Activated CD8-positive, alpha-beta T cell treated with anti-CD3 and anti-CD28 coated beads for 36 hours (primary cell): ENCODE results near the gene TMEM269. TPM values are rescaled to one million over a fixed set of nuclear protein-coding genes. Genes with fewer than 3 reads are reported as not detected.
A peak's percentile ranks its signal among the peaks of the same experiment; 100 is the strongest.

ENCODE experiments used
- ATAC-seq: fragments of 200-7000 bp; cut with Tn5 transposase; one replicate; pipeline ENCODE4 v1.10.0; 2021; ENCODE audit warnings: mild to moderate bottlenecking, moderate library complexity
- CTCF ChIA-PET: fragments of 350-600 bp; sonication (Branson Sonifier 250); formaldehyde crosslinking; loops from one replicate; lab custom pipeline; 2021; ENCODE audit warnings: antibody characterized with exemption; lab: Charles Lee
- POLR2A ChIA-PET: fragments of 350-600 bp; sonication (Branson Sonifier 250); formaldehyde crosslinking; loops from one replicate; lab custom pipeline; 2021; ENCODE audit warnings: antibody characterized with exemption; lab: Charles Lee
- DNase-seq: peaks from one replicate; pipeline ENCODE4 v3.0.0-alpha.2; 2020
- H3K27ac Mint-ChIP-seq: one replicate; pipeline ENCODE4 v1.8.0; 2021; ENCODE audit warnings: mild to moderate bottlenecking, mixed read lengths
- H3K27me3 Mint-ChIP-seq: one replicate; pipeline ENCODE4 v1.8.0; 2021; ENCODE audit warnings: mixed read lengths
- H3K36me3 Mint-ChIP-seq: one replicate; pipeline ENCODE4 v1.8.0; 2021; ENCODE audit warnings: low read depth, mixed read lengths
- H3K4me1 Mint-ChIP-seq: one replicate; pipeline ENCODE4 v1.8.0; 2021; ENCODE audit warnings: low read depth, mixed read lengths
- H3K4me3 Mint-ChIP-seq: one replicate; pipeline ENCODE4 v1.8.0; 2021; ENCODE audit warnings: mild to moderate bottlenecking, moderate library complexity, mixed read lengths
- H3K9me3 Mint-ChIP-seq: one replicate; pipeline ENCODE4 v1.8.0; 2021; ENCODE audit warnings: mixed read lengths
- CTCF ChIP-seq: fragments of 200-600 bp; IDR thresholded peaks from one replicate; pipeline ENCODE4 v1.8.0; 2022; ENCODE audit warnings: antibody characterized with exemption, mild to moderate bottlenecking
- intact Hi-C: fragments of 100-400 bp; cut with micrococcal nuclease; formaldehyde crosslinking; loops from one replicate; pipeline ENCODE4 v1.10.0; 2022
- total RNA-seq, 2 experiments: library from RNA; stranded (reverse); gene quantifications; one replicate each; pipeline ENCODE4 v1.2.3, GENCODE V29; 2021

Gene TMEM269
- total RNA-seq, 2 experiments from 2014 or later: 0.22 to 0.32 TPM

GRCh38 chr1:42841010-42841409 lies 56.2 kb downstream of the TMEM269 start:
- Mint-ChIP-seq H3K4me3 (no peak overlapping the region), H3K4me1 (peaks cover 2% of the 10 kb centered on the region), H3K27me3 (no peaks in the 10 kb centered on the region), H3K36me3 (peaks cover 13% of the 10 kb centered on the region), H3K27ac (no peak overlapping the region), H3K9me3 (no peaks in the 10 kb centered on the region)
- intact Hi-C loops: no loop called here
- ATAC-seq (no peak), DNase-seq (no peak)
- TF ChIP-seq CTCF: no peak
- ChIA-PET POLR2A (no interaction called here), CTCF (interaction anchor here (1.0 kb wide), 1 partner anchor 9 kb away, joined by 4 read pairs; no protein-coding TSS in a partner anchor)

GRCh38 chr1:42841440-42842147 lies 56.8 kb downstream of the TMEM269 start:
- H3K36me3 Mint-ChIP-seq: peaks cover 13% of the 10 kb centered on the region
- DNase-seq: no peak
- intact Hi-C loops: no loop called here
- ChIA-PET POLR2A (no interaction called here), CTCF (no interaction called here)
- no peak for TF ChIP-seq CTCF
- no peaks in the 10 kb centered on the region for H3K9me3 Mint-ChIP-seq
- no peaks in the 10 kb centered on the region for H3K27me3 Mint-ChIP-seq
- H3K4me3 Mint-ChIP-seq: no peak overlapping the region
- H3K4me1 Mint-ChIP-seq: peaks cover 2% of the 10 kb centered on the region
- no peak overlapping the region for H3K27ac Mint-ChIP-seq
- ATAC-seq: no peak

GRCh38 chr1:42844592-42845140 lies 59.9 kb downstream of the TMEM269 start:
- ATAC-seq: no peak
- intact Hi-C loops: no loop called here
- ChIA-PET CTCF (interaction anchor here (2.7 kb wide), 1 partner anchor 77 kb away, joined by 10 read pairs; the partner anchor contains the start of genes C1orf50 and P3H1), POLR2A (interaction anchor here (1.0 to 2.9 kb wide), 3 partner anchors 12 to 78 kb away, joined by 3 to 10 read pairs (median 8); partner anchors contain the start of genes C1orf50, ERMAP, P3H1 and SVBP)
- Mint-ChIP-seq H3K27ac (no peak overlapping the region), H3K9me3 (no peaks in the 10 kb centered on the region), H3K27me3 (no peaks in the 10 kb centered on the region), H3K4me1 (peaks cover 24% of the 10 kb centered on the region), H3K4me3 (no peak overlapping the region), H3K36me3 (peaks cover 31% of the 10 kb centered on the region)
- DNase-seq: peak; percentile 22
- TF ChIP-seq CTCF: no peak

- intact Hi-C loops: no loop called here
- CTCF ChIA-PET: interaction anchor here (2.7 kb wide), 1 partner anchor 78 kb away, joined by 10 read pairs; the partner anchor contains the start of genes C1orf50 and P3H1
Measured at GRCh38 chr1:42845193-42845592, 60.4 kb downstream of the TMEM269 start.

More at GRCh38 chr1:42845193-42845592, 60.4 kb downstream of the TMEM269 start:
- H3K36me3 Mint-ChIP-seq: peaks cover 36% of the 10 kb centered on the region
- peaks cover 28% of the 10 kb centered on the region for H3K4me1 Mint-ChIP-seq
- no peaks in the 10 kb centered on the region for H3K9me3 Mint-ChIP-seq
- no peak overlapping the region for H3K27ac Mint-ChIP-seq
- POLR2A ChIA-PET: interaction anchor here (1.0 to 2.9 kb wide), 4 partner anchors 12 to 91 kb away, joined by 3 to 10 read pairs (median 6); partner anchors contain the start of genes C1orf50, ERMAP, P3H1 and SVBP
- no peaks in the 10 kb centered on the region for H3K27me3 Mint-ChIP-seq
- ATAC-seq (no peak), DNase-seq (no peak)
- H3K4me3 Mint-ChIP-seq: no peak overlapping the region
- no peak for TF ChIP-seq CTCF
